Omental fat pad (tissue), 4 donors: ENCODE data around the gene FAM3D. TPM values are rescaled to one million over a fixed set of nuclear protein-coding genes. Genes with fewer than 3 reads are reported as not detected.

Experiments used
- ATAC-seq: fragments of 150-250 bp; one replicate; pipeline ENCODE4 v1.9.1; 2016; ENCODE audit warnings: mild to moderate bottlenecking, moderate library complexity; ENCODE audit not compliant: low FRiP score
- DNase-seq: peaks from one replicate; pipeline ENCODE4 v3.0.0-alpha.2; 2019; ENCODE audit warnings: low spot score
- CTCF ChIP-seq, 3 donors: fragments of 450-650 bp; IDR thresholded peaks; one replicate each; pipeline ENCODE4 v1.5.1; 2016 to 2017; ENCODE audit warnings: antibody characterized with exemption in 3 of 3, mild to moderate bottlenecking in 3 of 3, moderate library complexity in 2 of 3
- total RNA-seq, 4 donors: library from RNA; depleted of rRNA; stranded (reverse); fragments of >200 nt; gene quantifications; one replicate each; pipeline ENCODE4 v1.1.0, GENCODE V29; 2016

The FAM3D gene
- total RNA-seq, 4 donors from 2014 or later, result 2.2 TPM; not detected in 3

- peak in 1 of 3 donors; percentile 15 for TF ChIP-seq CTCF (IDR thresholded peaks at IDR 0.05)
- ATAC-seq (peak; percentile 70), DNase-seq (peak; percentile 50)
Observed at GRCh38 chr3:58640700-58641372, 25.7 kb downstream of the FAM3D start.

GRCh38 chr3:58639842-58640241, 26.7 kb downstream of the FAM3D start:
- no peak for TF ChIP-seq CTCF (IDR thresholded peaks at IDR 0.05)
- ATAC-seq, result no peak
- no peak for DNase-seq

GRCh38 chr3:58639001-58639400, 27.6 kb downstream of the FAM3D start:
- no peak for TF ChIP-seq CTCF (IDR thresholded peaks at IDR 0.05)
- no peak for DNase-seq
- no peak for ATAC-seq

GRCh38 chr3:58638591-58638990, 28.0 kb downstream of the FAM3D start:
- DNase-seq, result no peak
- TF ChIP-seq CTCF (IDR thresholded peaks at IDR 0.05), result no peak
- no peak for ATAC-seq

GRCh38 chr3:58637509-58637908, 29.1 kb downstream of the FAM3D start:
- no peak for TF ChIP-seq CTCF (IDR thresholded peaks at IDR 0.05)
- DNase-seq (no peak), ATAC-seq (no peak)

GRCh38 chr3:58635371-58636285, 30.9 kb downstream of the FAM3D start:
- no peak for TF ChIP-seq CTCF (IDR thresholded peaks at IDR 0.05)
- DNase-seq (no peak), ATAC-seq (no peak)
